GM12878 (cell line): ENCODE measurements around the gene SIX3. TPM values are rescaled to one million over a fixed set of nuclear protein-coding genes. Genes with fewer than 3 reads are reported as not detected.

Experiments used
- ATAC-seq: fragments of 200-7000 bp; cut with Tn5 transposase; 3 replicates; pipeline ENCODE4 v1.9.1; 2020; ENCODE audit warnings: mild to moderate bottlenecking, moderate library complexity
- BruUV-seq: library from RNA; stranded (reverse); fragments of 400-500 nt; replicated peaks from 2 replicates; lab custom pipeline; 2021; lab: Mats Ljungman, UMichigan
- CTCF ChIA-PET: fragments of 300-600 bp; sonication (Branson Sonifier 250); formaldehyde crosslinking; extraction: SDS; loops from one replicate; lab custom pipeline; 2021; ENCODE audit warnings: inconsistent platforms; lab: Yijun Ruan, JAX
- POLR2A ChIA-PET: fragments of 350-600 bp; formaldehyde crosslinking; extraction: SDS; loops from one replicate; lab custom pipeline; 2021; ENCODE audit warnings: inconsistent platforms; lab: Charles Lee
- RAD21 ChIA-PET: fragments of 300-600 bp; sonication (Branson Sonifier 250); formaldehyde crosslinking; loops from one replicate; lab custom pipeline; 2023; ENCODE audit warnings: antibody characterized with exemption; ENCODE audit not compliant: unreplicated experiment; lab: Charles Lee
- SMC1A ChIA-PET: fragments of 300-600 bp; sonication (Branson Sonifier 250); formaldehyde crosslinking; loops from one replicate; lab custom pipeline; 2023; ENCODE audit not compliant: unreplicated experiment, uncharacterized antibody; lab: Charles Lee
- DNase-seq: peaks from one replicate; pipeline ENCODE4 v3.0.0-alpha.2; 2011; ENCODE audit warnings: low read depth, low spot score
- FAIRE-seq: peaks from 3 replicates; lab custom pipeline; 2011; peaks lifted over from hg19 to GRCh38; lab: Jason Lieb, UNC
- H2AFZ ChIP-seq: 2 replicates; pipeline ENCODE4 v1.6.0; 2011; ENCODE audit warnings: low read depth, low read length, control low read depth; ENCODE audit not compliant: control insufficient read depth
- H3K27ac ChIP-seq: 2 replicates; pipeline ENCODE4 v1.5.1; 2011; ENCODE audit warnings: control low read depth; ENCODE audit not compliant: control insufficient read depth, insufficient read depth
- H3K27me3 ChIP-seq, 2 experiments: replicated peaks in 1 of 2; 2 replicates each; pipeline versions ENCODE4 v1.6.0 to v1.6.1; 2011; ENCODE audit warnings: low read length in 1 of 2; ENCODE audit not compliant: control insufficient read depth in 2 of 2, insufficient read depth in 2 of 2
- H3K36me3 ChIP-seq, 2 experiments: 2 replicates each; pipeline ENCODE4 v1.5.1; 2011; ENCODE audit warnings: low read length in 1 of 2; ENCODE audit not compliant: control insufficient read depth in 2 of 2, insufficient read depth in 2 of 2
- H3K4me1 ChIP-seq: 2 replicates; pipeline ENCODE4 v1.6.1; 2011; ENCODE audit warnings: mild to moderate bottlenecking, low read length, moderate library complexity, mixed read lengths; ENCODE audit not compliant: control insufficient read depth, insufficient read depth
- H3K4me2 ChIP-seq: 2 replicates; pipeline ENCODE4 v1.6.0; 2011; ENCODE audit warnings: control low read depth; ENCODE audit not compliant: control insufficient read depth, insufficient read depth
- H3K4me3 ChIP-seq: fragments of 200-600 bp; sonication (generic); 2 replicates; pipeline ENCODE4 v1.5.1; 2016
- H3K79me2 ChIP-seq: 2 replicates; pipeline ENCODE4 v1.6.0; 2011; ENCODE audit warnings: low read length; ENCODE audit not compliant: control insufficient read depth, insufficient read depth
- H3K9ac ChIP-seq: 2 replicates; pipeline ENCODE4 v1.8.0; 2011; ENCODE audit warnings: low read length, control low read depth, mixed read lengths; ENCODE audit not compliant: control insufficient read depth, insufficient read depth
- H3K9me3 ChIP-seq: replicated peaks from 3 replicates; pipeline ENCODE4 v1.5.1; 2011; ENCODE audit warnings: mild to moderate bottlenecking, low read length; ENCODE audit not compliant: control insufficient read depth, insufficient read depth
- H4K20me1 ChIP-seq: 2 replicates; pipeline ENCODE4 v1.6.0; 2011; ENCODE audit not compliant: control insufficient read depth, insufficient read depth
- ASH2L ChIP-seq: fragments of 300-600, 200-600 bp; sonication (generic); IDR thresholded peaks from 2 replicates; pipeline ENCODE4 v1.6.1; 2017; ENCODE audit warnings: low read depth, mild to moderate bottlenecking, borderline replicate concordance
- ATF3 ChIP-seq: IDR thresholded peaks from 2 replicates; pipeline ENCODE4 v1.6.1; 2011; ENCODE audit warnings: low read depth, mild to moderate bottlenecking, low read length, moderate library complexity, borderline replicate concordance; ENCODE audit errors: extremely low read depth
- ATF7 ChIP-seq: fragments of 450-650 bp; IDR thresholded peaks from 2 replicates; pipeline ENCODE4 v1.6.1; 2016; ENCODE audit warnings: low read depth, mild to moderate bottlenecking
- CHD1 ChIP-seq: IDR thresholded peaks from 2 replicates; pipeline ENCODE4 v1.6.1; 2012; ENCODE audit warnings: low read depth, low read length, improper control_type of control experiment
- HCFC1 ChIP-seq: fragments of 150-350 bp; IDR thresholded peaks from 2 replicates; pipeline ENCODE4 v1.6.1; 2014; ENCODE audit warnings: low read length
- MYB ChIP-seq: fragments of 150-350 bp; IDR thresholded peaks from 2 replicates; pipeline ENCODE4 v1.6.1; 2014; ENCODE audit warnings: mild to moderate bottlenecking, low read depth, low read length, borderline replicate concordance
- MYC ChIP-seq: IDR thresholded peaks from 2 replicates; pipeline ENCODE4 v1.6.1; 2011; ENCODE audit warnings: mild to moderate bottlenecking, low read length, moderate library complexity, inconsistent platforms; ENCODE audit not compliant: insufficient read depth, insufficient replicate concordance, insufficient read length, severe bottlenecking
- SP1 ChIP-seq: IDR thresholded peaks from one replicate; pipeline ENCODE4 v1.6.1; 2011; ENCODE audit warnings: low read depth, low read length
- WGBS: methylation state at CpG from one replicate; pipeline ENCODE4 v1.1.6; 2016; ENCODE audit warnings: low lambda C conversion rate; ENCODE audit not compliant: insufficient replicate concordance, insufficient coverage; ENCODE audit errors: missing lambda C conversion rate; 5-methylcytosine and 5-hydroxymethylcytosine counted together
- in situ Hi-C: fragments of 300-500 bp; cut with MboI; formaldehyde crosslinking; loops from 9 replicates; pipeline ENCODE4 v1.14.3; 2018; ENCODE audit warnings: mixed read lengths
- intact Hi-C: fragments of 100-400 bp; cut with micrococcal nuclease; formaldehyde crosslinking; loops from one replicate; pipeline ENCODE4 v1.14.2; 2022; ENCODE audit not compliant: unreplicated experiment
- polyA plus RNA-seq, 11 experiments: library from polyadenylated mRNA; depleted of rRNA in 4 of 11; unstranded in 6 of 11; stranded (reverse) in 5 of 11; fragments of >200 nt; fragmentation: Nextera tagmentation in 4 of 11; fragmentation: Illumina TruSeq in 1 of 11; extraction: Ambion mirVana in 4 of 11; extraction: Trizol in 1 of 11; gene quantifications; 1 replicate in 1 of 11; 2 replicates in 10 of 11; pipeline versions ENCODE4 v1.2.1 to v1.2.3, GENCODE V29; 2011 to 2016; ENCODE audit warnings: inconsistent platforms in 2 of 11, missing spikeins in 2 of 11, low read depth in 1 of 11
- total RNA-seq, 4 experiments: library from RNA; depleted of rRNA in 3 of 4; stranded (reverse); fragments of >200 nt in 3 of 4; fragmentation: Illumina TruSeq in 1 of 4; extraction: Trizol in 1 of 4; gene quantifications; 2 replicates each; pipeline versions ENCODE4 v1.2.1 to v1.2.3, GENCODE V29; 2013 to 2021
- TF ChIP-seq, protein P1 (sequence below): fragments of 450-650 bp; IDR thresholded peaks from 2 replicates; pipeline ENCODE4 v1.6.1; 2016; ENCODE audit warnings: mild to moderate bottlenecking, moderate library complexity, borderline replicate concordance
- TF ChIP-seq, protein P2 (sequence below): fragments of 150-350 bp; IDR thresholded peaks from 2 replicates; pipeline ENCODE4 v1.6.1; 2014; ENCODE audit warnings: mild to moderate bottlenecking, low read depth, low read length

The SIX3 gene
- total and polyA plus RNA-seq, 10 of the 15 experiments (the other 5 are each of a cell fraction or from before 2014, with no cell fraction given): 0.05 to 0.42 (median 0.13) TPM; not detected in 4

GRCh38 chr2:44943031-44943692 is 1.7 kb downstream of the SIX3 start:
- ChIA-PET RAD21 (no interaction called here), POLR2A (no interaction called here), SMC1A (no interaction called here), CTCF (no interaction called here)
- Histone ChIP-seq H3K27ac (no peak overlapping the region), H3K4me3 (no peak overlapping the region), H4K20me1 (no peaks in the 10 kb centered on the region), H3K27me3 (peaks cover 16 to 29% of the 10 kb centered on the region in 2 experiments), H3K4me2 (no peak overlapping the region), H2AFZ (no peak overlapping the region), H3K9me3 (peaks cover 2% of the 10 kb centered on the region; the same call in 1 of the 3 replicates), H3K9ac (no peak overlapping the region), H3K4me1 (no peaks in the 10 kb centered on the region), H3K79me2 (no peaks in the 10 kb centered on the region), H3K36me3 (no peaks in the 10 kb centered on the region)
- TF ChIP-seq SP1 (no peak), MYC (no peak), ATF7 (no peak), HCFC1 (no peak), CHD1 (no peak), ASH2L (no peak), ATF3 (no peak), MYB (no peak)
- TF ChIP-seq, protein P1, sequence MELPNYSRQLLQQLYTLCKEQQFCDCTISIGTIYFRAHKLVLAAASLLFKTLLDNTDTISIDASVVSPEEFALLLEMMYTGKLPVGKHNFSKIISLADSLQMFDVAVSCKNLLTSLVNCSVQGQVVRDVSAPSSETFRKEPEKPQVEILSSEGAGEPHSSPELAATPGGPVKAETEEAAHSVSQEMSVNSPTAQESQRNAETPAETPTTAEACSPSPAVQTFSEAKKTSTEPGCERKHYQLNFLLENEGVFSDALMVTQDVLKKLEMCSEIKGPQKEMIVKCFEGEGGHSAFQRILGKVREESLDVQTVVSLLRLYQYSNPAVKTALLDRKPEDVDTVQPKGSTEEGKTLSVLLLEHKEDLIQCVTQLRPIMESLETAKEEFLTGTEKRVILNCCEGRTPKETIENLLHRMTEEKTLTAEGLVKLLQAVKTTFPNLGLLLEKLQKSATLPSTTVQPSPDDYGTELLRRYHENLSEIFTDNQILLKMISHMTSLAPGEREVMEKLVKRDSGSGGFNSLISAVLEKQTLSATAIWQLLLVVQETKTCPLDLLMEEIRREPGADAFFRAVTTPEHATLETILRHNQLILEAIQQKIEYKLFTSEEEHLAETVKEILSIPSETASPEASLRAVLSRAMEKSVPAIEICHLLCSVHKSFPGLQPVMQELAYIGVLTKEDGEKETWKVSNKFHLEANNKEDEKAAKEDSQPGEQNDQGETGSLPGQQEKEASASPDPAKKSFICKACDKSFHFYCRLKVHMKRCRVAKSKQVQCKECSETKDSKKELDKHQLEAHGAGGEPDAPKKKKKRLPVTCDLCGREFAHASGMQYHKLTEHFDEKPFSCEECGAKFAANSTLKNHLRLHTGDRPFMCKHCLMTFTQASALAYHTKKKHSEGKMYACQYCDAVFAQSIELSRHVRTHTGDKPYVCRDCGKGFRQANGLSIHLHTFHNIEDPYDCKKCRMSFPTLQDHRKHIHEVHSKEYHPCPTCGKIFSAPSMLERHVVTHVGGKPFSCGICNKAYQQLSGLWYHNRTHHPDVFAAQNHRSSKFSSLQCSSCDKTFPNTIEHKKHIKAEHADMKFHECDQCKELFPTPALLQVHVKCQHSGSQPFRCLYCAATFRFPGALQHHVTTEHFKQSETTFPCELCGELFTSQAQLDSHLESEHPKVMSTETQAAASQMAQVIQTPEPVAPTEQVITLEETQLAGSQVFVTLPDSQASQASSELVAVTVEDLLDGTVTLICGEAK: no peak
- TF ChIP-seq, protein P2, sequence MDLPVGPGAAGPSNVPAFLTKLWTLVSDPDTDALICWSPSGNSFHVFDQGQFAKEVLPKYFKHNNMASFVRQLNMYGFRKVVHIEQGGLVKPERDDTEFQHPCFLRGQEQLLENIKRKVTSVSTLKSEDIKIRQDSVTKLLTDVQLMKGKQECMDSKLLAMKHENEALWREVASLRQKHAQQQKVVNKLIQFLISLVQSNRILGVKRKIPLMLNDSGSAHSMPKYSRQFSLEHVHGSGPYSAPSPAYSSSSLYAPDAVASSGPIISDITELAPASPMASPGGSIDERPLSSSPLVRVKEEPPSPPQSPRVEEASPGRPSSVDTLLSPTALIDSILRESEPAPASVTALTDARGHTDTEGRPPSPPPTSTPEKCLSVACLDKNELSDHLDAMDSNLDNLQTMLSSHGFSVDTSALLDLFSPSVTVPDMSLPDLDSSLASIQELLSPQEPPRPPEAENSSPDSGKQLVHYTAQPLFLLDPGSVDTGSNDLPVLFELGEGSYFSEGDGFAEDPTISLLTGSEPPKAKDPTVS: no peak
- intact Hi-C loops (no loop called here), in situ Hi-C loops (no loop called here)
- 30% methylated on average over 30 of the region's 36 CpGs for WGBS
- no peak for FAIRE-seq
- DNase-seq: no peak
- no peak for ATAC-seq
- no TSS peak for BruUV-seq
